CD14-positive monocyte (primary cell): ENCODE data around the gene CCS. TPM values are rescaled to one million over a fixed set of nuclear protein-coding genes. Genes with fewer than 3 reads are reported as not detected.

Experiments
- DNase-seq, 3 donors: peaks; one replicate each; pipeline ENCODE4 v3.0.0-alpha.2; 2011 to 2022
- H2AFZ ChIP-seq: 2 replicates; pipeline ENCODE4 v1.6.0; 2012; ENCODE audit warnings: mild to moderate bottlenecking, low read depth, low read length, inconsistent platforms; ENCODE audit not compliant: insufficient read depth, poor library complexity, severe bottlenecking
- H3K27ac ChIP-seq, 2 donors: 1 replicate in 1 of 2; 2 replicates in 1 of 2; pipeline ENCODE4 v1.5.1; 2012 to 2013; ENCODE audit warnings: low read length in 2 of 2, control low read depth in 1 of 2, inconsistent platforms in 1 of 2, low read depth in 1 of 2, mild to moderate bottlenecking in 1 of 2
- H3K27me3 ChIP-seq, 2 donors: one replicate each; pipeline versions ENCODE4 v1.6.0 to v1.6.1; 2011 to 2013; ENCODE audit warnings: low read length in 2 of 2; ENCODE audit not compliant: control insufficient read depth in 2 of 2, insufficient read depth in 2 of 2
- H3K36me3 ChIP-seq, 2 donors: replicated peaks in 1 of 2; 1 replicate in 1 of 2; 2 replicates in 1 of 2; pipeline versions ENCODE4 v1.5.1 to v1.6.1; 2012 to 2013; ENCODE audit warnings: low read length in 2 of 2, control low read depth in 1 of 2, inconsistent platforms in 1 of 2, mild to moderate bottlenecking in 1 of 2; ENCODE audit not compliant: insufficient read depth in 2 of 2, control insufficient read depth in 1 of 2
- H3K4me1 ChIP-seq, 2 donors: 1 replicate in 1 of 2; 2 replicates in 1 of 2; pipeline versions ENCODE4 v1.5.1 to v1.6.1; 2012 to 2013; ENCODE audit warnings: low read length in 2 of 2, control low read depth in 1 of 2, inconsistent platforms in 1 of 2, mild to moderate bottlenecking in 1 of 2, moderate library complexity in 1 of 2; ENCODE audit not compliant: insufficient read depth in 2 of 2, control insufficient read depth in 1 of 2
- H3K4me2 ChIP-seq: replicated peaks from 2 replicates; pipeline ENCODE3; 2012; ENCODE audit warnings: low read length, moderate library complexity, mild to moderate bottlenecking; ENCODE audit not compliant: poor library complexity, severe bottlenecking; ENCODE audit errors: extremely low read depth
- H3K4me3 ChIP-seq, 3 experiments: fragments of 200-600 bp in 1 of 3; sonication (generic) in 1 of 3; replicated peaks in 1 of 3; 1 replicate in 2 of 3; 2 replicates in 1 of 3; pipeline ENCODE4 v1.5.1; 2011 to 2013; ENCODE audit warnings: low read length in 3 of 3, mild to moderate bottlenecking in 3 of 3, control low read depth in 2 of 3, low read depth in 2 of 3, inconsistent platforms in 1 of 3, moderate library complexity in 1 of 3
- H3K79me2 ChIP-seq: 2 replicates; pipeline ENCODE4 v1.6.0; 2012; ENCODE audit warnings: mild to moderate bottlenecking, control low read depth, inconsistent platforms, low read length, moderate library complexity; ENCODE audit not compliant: insufficient read depth
- H3K9ac ChIP-seq: 2 replicates; pipeline ENCODE4 v1.6.0; 2017; ENCODE audit warnings: low read length, mild to moderate bottlenecking; ENCODE audit not compliant: insufficient read depth, poor library complexity, severe bottlenecking
- H3K9me3 ChIP-seq, 2 donors: replicated peaks in 1 of 2; 1 replicate in 1 of 2; 2 replicates in 1 of 2; pipeline versions ENCODE4 v1.5.1 to v1.6.1; 2012 to 2013; ENCODE audit warnings: low read length in 2 of 2, control low read depth in 1 of 2; ENCODE audit not compliant: control insufficient read depth in 1 of 2, insufficient read depth in 1 of 2
- H4K20me1 ChIP-seq: 2 replicates; pipeline ENCODE4 v1.6.0; 2012; ENCODE audit warnings: mild to moderate bottlenecking, low read length, control low read depth, moderate library complexity; ENCODE audit not compliant: insufficient read depth
- H3K27ac Mint-ChIP-seq, 7 donors: one replicate each; pipeline ENCODE4 v1.8.0; 2020; ENCODE audit warnings: mild to moderate bottlenecking in 7 of 7, mixed read lengths in 7 of 7, moderate library complexity in 6 of 7, inconsistent platforms in 2 of 7
- H3K27me3 Mint-ChIP-seq, 3 donors: one replicate each; pipeline ENCODE4 v1.8.0; 2021 to 2022; ENCODE audit warnings: low read depth in 3 of 3, mild to moderate bottlenecking in 3 of 3, mixed read lengths in 3 of 3, moderate library complexity in 3 of 3, inconsistent platforms in 1 of 3
- H3K36me3 Mint-ChIP-seq, 2 donors: one replicate each; pipeline ENCODE4 v1.8.0; 2020; ENCODE audit warnings: mixed read lengths in 2 of 2, inconsistent platforms in 1 of 2, mild to moderate bottlenecking in 1 of 2
- H3K4me1 Mint-ChIP-seq: one replicate; pipeline ENCODE4 v1.8.0; 2020; ENCODE audit warnings: mild to moderate bottlenecking, mixed read lengths
- H3K4me3 Mint-ChIP-seq, 2 donors: one replicate each; pipeline ENCODE4 v1.8.0; 2020; ENCODE audit warnings: mild to moderate bottlenecking in 2 of 2, mixed read lengths in 2 of 2, moderate library complexity in 1 of 2
- H3K9me3 Mint-ChIP-seq, 7 donors: one replicate each; pipeline ENCODE4 v1.8.0; 2020 to 2022; ENCODE audit warnings: mixed read lengths in 7 of 7, mild to moderate bottlenecking in 6 of 7, moderate library complexity in 6 of 7, inconsistent platforms in 2 of 7
- CTCF ChIP-seq: fragments of 200-600 bp; IDR thresholded peaks from one replicate; pipeline ENCODE4 v1.8.0; 2022; ENCODE audit warnings: antibody characterized with exemption, mild to moderate bottlenecking
- WGBS: methylation state at CpG from one replicate; pipeline ENCODE4 v1.1.5; 2013; ENCODE audit warnings: missing lambda C conversion rate; ENCODE audit not compliant: insufficient coverage; 5-methylcytosine and 5-hydroxymethylcytosine counted together
- intact Hi-C, 2 donors: fragments of 100-400 bp; cut with micrococcal nuclease; formaldehyde crosslinking; loops; one replicate each; pipeline versions ENCODE4 v1.15.0 to v1.15.1; 2023
- polyA plus RNA-seq, 3 donors: library from polyadenylated mRNA; depleted of rRNA in 1 of 3; unstranded in 2 of 3; stranded (reverse) in 1 of 3; fragments of 300-500 nt in 2 of 3; fragments of >200 nt in 1 of 3; fragmentation: Illumina TruSeq in 2 of 3; gene quantifications; 1 replicate in 2 of 3; 2 replicates in 1 of 3; pipeline ENCODE4 v1.2.3, GENCODE V29; 2012 to 2021

Gene CCS
- polyA plus RNA-seq, 3 donors, result 26.9 to 67.9 (median 37.0) TPM

GRCh38 chr11:66545701-66546367, 47.2 kb upstream of the CCS start, which contains the start of gene ZDHHC24:
TSS of gene ZDHHC24 (minus strand) at chr11:66546048. CDS start at chr11:66546003, 45 bp downstream.
- H2AFZ ChIP-seq, result peak within 1 kb of the TSS; percentile 96
- peaks cover 37% of the 10 kb centered on the region for H3K4me1 Mint-ChIP-seq
- peak within 1 kb of the TSS; percentile 81 to 91 for H3K4me3 Mint-ChIP-seq
- no peaks in the 10 kb centered on the region for H3K9me3 ChIP-seq
- no peak for TF ChIP-seq CTCF
- peak within 1 kb of the TSS; percentile 43 to 83 (median 54) for H3K27ac Mint-ChIP-seq
- H4K20me1 ChIP-seq, result no peaks in the 10 kb centered on the region
- peaks cover 26 to 27% of the 10 kb centered on the region in 2 donors for H3K36me3 Mint-ChIP-seq
- H3K4me2 ChIP-seq, result peak within 1 kb of the TSS; percentile 96
- DNase-seq, result peak; percentile 94 to 96 (median 96)
- peaks cover 14 to 21% of the 10 kb centered on the region in 2 donors for H3K36me3 ChIP-seq
- peaks cover 19 to 31% (median 22%) of the 10 kb centered on the region in 3 donors for H3K27me3 Mint-ChIP-seq
- H3K4me1 ChIP-seq, result peaks cover 35 to 45% of the 10 kb centered on the region in 2 donors
- H3K27me3 ChIP-seq, result peaks cover 0 to 18% of the 10 kb centered on the region in 2 donors
- H3K4me3 ChIP-seq, result peak within 1 kb of the TSS; percentile 71 to 92 (median 89)
- peak within 1 kb of the TSS in 1 of 2 donors; percentile 80 for H3K27ac ChIP-seq
- WGBS, result under 1% methylated on average over 68 of the region's 71 CpGs
- peaks cover 0 to 2% (median 0%) of the 10 kb centered on the region in 7 donors for H3K9me3 Mint-ChIP-seq
- intact Hi-C loops, result no loop called here
- H3K79me2 ChIP-seq, result peaks cover 11% of the 10 kb centered on the region
- peak within 1 kb of the TSS; percentile 94 for H3K9ac ChIP-seq

DNA sequence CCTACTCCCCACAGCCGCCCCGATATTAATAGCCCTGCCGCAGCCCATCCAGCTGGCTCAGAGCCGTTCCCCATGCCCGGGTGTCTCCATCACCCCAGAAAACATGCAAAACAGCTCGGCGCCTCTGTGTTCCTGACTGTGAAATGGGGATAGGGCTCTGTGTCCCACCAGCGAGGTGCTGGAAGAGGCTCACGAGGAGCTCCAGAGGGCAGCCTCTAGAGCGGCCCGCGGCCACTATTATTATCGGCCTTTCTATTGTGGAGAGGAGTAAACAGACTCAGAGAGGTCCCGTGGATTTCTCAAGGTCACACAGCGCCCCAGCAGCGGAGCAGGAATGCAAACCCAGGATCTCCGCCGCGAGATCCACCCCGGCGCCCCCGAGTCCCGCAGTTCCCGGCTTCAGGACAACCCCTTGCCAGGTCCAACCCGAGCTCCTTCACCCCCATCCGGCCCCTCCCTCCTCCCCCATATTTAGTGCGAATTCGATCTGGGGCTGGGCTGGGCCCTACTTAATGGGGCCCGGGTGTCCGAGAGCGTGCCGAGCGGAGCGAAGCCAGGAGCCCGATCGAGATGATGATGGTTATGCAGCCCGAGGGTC, 46.5 kb upstream of the CCS start, which contains the start of gene ACTN3:
TSS of gene ACTN3 (plus strand) at position 536 of the 598 bp plus-strand sequence. CDS start at position 571, 35 bp downstream.
- intact Hi-C loops, result no loop called here
- Histone ChIP-seq H3K27me3 (peaks cover 0 to 18% of the 10 kb centered on the region in 2 donors), H3K4me1 (peaks cover 35 to 45% of the 10 kb centered on the region in 2 donors), H3K4me2 (peak within 1 kb of the TSS; percentile 96), H3K9ac (peak within 1 kb of the TSS; percentile 94), H3K4me3 (peak within 1 kb of the TSS; percentile 71 to 92 (median 89)), H4K20me1 (no peaks in the 10 kb centered on the region), H3K9me3 (no peaks in the 10 kb centered on the region), H3K79me2 (peaks cover 11% of the 10 kb centered on the region), H3K27ac (peak within 1 kb of the TSS in 1 of 2 donors; percentile 80), H3K36me3 (peaks cover 12 to 15% of the 10 kb centered on the region in 2 donors), H2AFZ (peak within 1 kb of the TSS; percentile 96)
- Mint-ChIP-seq H3K4me1 (peaks cover 37% of the 10 kb centered on the region), H3K9me3 (peaks cover 0 to 2% (median 0%) of the 10 kb centered on the region in 7 donors), H3K4me3 (peak within 1 kb of the TSS; percentile 81 to 85), H3K27me3 (peaks cover 16 to 31% (median 23%) of the 10 kb centered on the region in 3 donors), H3K27ac (peak within 1 kb of the TSS in 6 of 7 donors; percentile 12 to 65 (median 49)), H3K36me3 (peaks cover 20% of the 10 kb centered on the region in 2 donors)
- TF ChIP-seq CTCF, result no peak
- no peak for DNase-seq
- 12% methylated on average over 32 of the region's 37 CpGs for WGBS
